Omental fat pad (tissue), 4 donors: ENCODE data around the gene RIPK4. TPM values are rescaled to one million over a fixed set of nuclear protein-coding genes. Genes with fewer than 3 reads are reported as not detected.
"Not testable (repeated sequence)": the region's sequence is repeated elsewhere in the genome, so short reads cannot be mapped to it uniquely, and the experiment has no call there.

Source experiments
- ATAC-seq: fragments of 150-250 bp; one replicate; pipeline ENCODE4 v1.9.1; 2016; ENCODE audit warnings: mild to moderate bottlenecking, moderate library complexity; ENCODE audit not compliant: low FRiP score
- DNase-seq: peaks from one replicate; pipeline ENCODE4 v3.0.0-alpha.2; 2019; ENCODE audit warnings: low spot score
- total RNA-seq, 4 donors: library from RNA; depleted of rRNA; stranded (reverse); fragments of >200 nt; gene quantifications; one replicate each; pipeline ENCODE4 v1.1.0, GENCODE V29; 2016
- TF ChIP-seq, protein P1 (sequence below), 3 donors: fragments of 450-650 bp; IDR thresholded peaks; one replicate each; pipeline ENCODE4 v1.5.1; 2016 to 2017; ENCODE audit warnings: antibody characterized with exemption in 3 of 3, mild to moderate bottlenecking in 3 of 3, moderate library complexity in 2 of 3

The RIPK4 gene
- total RNA-seq, 4 donors from 2014 or later = 2.5 to 17.7 (median 4.9) TPM; not detected in 1

DNA sequence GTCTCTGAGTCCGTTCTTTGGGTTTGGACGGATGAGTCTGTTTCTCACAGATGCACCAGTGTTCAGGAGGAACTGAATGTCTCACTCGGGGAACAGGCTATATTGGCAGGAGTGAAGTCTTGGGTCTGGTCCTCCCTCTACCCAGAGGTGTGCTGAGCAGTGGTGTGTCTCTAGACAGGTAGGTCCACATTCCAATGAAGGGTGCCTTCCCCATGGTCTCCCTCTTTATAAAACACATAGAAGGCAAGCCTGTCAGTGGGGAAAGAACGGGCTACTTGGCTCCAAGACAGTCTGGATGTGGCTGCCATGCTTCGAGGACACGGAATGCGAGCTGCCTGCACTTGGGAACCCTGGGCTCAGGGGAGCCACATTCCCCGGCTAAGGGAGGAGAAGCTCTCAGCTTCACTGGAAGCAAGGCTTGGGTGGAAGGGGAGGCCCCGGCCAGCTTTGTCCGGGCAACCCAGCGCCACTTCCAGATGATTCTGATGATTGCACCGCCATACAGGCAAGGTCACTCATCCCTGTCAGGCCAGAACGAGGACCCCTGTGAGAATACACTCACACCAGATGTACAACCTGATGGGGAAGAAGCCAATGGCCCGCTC, 29.7 kb upstream of the RIPK4 start:
- TF ChIP-seq, protein P1, sequence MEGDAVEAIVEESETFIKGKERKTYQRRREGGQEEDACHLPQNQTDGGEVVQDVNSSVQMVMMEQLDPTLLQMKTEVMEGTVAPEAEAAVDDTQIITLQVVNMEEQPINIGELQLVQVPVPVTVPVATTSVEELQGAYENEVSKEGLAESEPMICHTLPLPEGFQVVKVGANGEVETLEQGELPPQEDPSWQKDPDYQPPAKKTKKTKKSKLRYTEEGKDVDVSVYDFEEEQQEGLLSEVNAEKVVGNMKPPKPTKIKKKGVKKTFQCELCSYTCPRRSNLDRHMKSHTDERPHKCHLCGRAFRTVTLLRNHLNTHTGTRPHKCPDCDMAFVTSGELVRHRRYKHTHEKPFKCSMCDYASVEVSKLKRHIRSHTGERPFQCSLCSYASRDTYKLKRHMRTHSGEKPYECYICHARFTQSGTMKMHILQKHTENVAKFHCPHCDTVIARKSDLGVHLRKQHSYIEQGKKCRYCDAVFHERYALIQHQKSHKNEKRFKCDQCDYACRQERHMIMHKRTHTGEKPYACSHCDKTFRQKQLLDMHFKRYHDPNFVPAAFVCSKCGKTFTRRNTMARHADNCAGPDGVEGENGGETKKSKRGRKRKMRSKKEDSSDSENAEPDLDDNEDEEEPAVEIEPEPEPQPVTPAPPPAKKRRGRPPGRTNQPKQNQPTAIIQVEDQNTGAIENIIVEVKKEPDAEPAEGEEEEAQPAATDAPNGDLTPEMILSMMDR (IDR thresholded peaks at IDR 0.05) = no peak
- DNase-seq (no peak), ATAC-seq (no peak)

DNA sequence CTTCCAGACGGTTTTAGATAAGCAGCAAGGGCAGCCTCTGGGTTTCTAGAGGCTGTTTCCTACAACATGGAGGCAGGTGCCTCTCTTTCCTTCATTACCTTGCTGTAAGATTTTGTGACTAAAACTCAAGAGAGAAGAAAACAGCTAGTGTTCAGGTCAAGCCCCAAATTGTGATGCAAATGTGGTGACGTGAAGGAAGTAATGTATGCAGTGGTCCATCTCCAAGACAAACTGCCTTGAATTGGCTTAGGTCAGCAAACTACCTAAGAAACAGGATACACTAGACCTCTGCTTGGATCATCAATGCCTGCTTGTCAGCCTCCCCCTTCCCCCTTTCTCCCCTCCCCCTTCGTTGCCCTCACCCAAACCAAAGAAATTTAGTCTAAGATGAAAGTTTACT, 28.9 kb upstream of the RIPK4 start:
- ATAC-seq (no peak), DNase-seq (no peak)
- TF ChIP-seq, protein P1 (IDR thresholded peaks at IDR 0.05) = no peak

DNA sequence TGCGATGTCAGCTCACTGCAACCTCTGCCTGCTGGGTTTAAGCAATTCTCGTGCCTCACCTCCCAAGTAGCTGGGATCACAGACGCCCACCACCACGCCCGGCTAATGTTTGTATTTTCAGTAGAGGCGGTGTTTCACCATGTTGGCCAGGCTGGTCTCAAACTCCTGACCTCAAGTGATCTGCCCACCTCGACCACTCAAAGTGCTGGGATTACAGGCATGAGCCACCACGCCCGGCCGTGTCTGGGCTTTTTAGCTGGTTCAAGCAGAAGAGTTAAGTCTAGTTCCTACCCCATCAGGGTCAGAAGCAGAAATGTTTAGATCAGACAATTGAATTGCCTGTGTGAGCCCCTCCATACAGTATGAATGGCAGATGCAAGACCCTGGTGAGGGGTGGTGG, 27.7 kb upstream of the RIPK4 start:
- DNase-seq (no peak), ATAC-seq (no peak)
- TF ChIP-seq, protein P1 (IDR thresholded peaks at IDR 0.05) = no peak

DNA sequence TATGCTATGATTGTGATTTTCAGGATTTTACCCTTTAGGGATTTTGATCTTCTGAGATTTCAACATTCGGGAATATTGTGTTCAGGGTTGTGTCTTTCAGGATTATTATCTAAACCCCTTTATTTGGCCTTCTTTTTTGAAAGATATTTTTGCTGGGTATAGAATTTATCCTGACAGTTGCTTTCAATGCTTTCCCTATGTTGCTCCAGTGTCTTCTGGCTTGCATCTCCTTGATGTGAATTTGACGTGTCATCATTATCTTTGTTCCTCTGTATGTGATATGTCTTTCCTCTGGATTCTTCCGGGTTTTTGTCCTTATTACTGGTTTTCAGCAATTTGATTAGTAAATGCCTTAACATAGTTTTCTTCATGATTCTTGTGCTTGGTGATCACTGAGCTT, 25.9 kb upstream of the RIPK4 start:
- ATAC-seq = no peak
- DNase-seq = no peak
- TF ChIP-seq, protein P1 (IDR thresholded peaks at IDR 0.05) = no peak

DNA sequence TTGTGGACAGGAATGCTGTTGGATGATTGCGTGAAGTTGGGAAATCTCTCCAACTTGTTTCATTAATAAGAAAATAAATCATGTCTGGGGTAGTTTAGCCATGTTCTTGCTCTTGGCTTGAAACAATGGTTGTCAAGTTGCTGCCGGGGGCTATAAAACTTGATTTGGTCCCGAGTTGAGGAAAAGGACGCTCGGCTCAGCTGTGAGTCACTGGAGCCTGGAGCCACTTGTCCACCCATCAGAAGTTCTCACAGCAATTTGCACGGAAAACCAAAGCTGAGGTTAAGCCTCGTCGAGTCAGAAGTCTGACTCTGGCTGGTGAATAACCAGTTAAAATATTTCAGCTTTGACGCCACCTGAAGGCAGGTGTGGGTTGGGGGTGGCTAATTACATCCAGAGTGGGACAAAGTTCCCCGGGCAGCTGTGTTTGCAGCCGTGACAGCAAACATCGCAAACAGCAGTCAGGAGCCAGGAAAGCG, 19.7 kb upstream of the RIPK4 start:
- TF ChIP-seq, protein P1 (IDR thresholded peaks at IDR 0.05) = no peak
- DNase-seq (no peak), ATAC-seq (no peak)

DNA sequence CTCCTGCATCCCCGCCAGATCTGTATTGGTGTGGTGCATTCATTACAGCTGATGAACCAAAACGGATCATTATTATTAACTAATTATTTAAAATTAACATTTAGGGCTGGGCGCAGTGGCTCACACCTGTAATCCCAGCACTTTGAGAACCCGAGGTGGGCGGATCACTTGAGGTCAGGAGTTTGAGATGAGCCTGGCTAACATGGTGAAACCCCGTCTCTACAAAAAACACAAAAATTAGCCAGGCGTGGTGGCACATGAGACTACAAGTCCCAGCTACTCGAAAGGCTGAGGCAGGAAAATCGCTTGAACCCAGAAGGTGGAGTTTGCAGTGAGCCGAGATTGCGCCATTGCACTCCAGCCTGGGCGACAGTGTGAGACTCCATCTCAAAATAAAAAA, 18.4 kb upstream of the RIPK4 start:
- ATAC-seq, DNase-seq: not testable (repeated sequence)

DNA sequence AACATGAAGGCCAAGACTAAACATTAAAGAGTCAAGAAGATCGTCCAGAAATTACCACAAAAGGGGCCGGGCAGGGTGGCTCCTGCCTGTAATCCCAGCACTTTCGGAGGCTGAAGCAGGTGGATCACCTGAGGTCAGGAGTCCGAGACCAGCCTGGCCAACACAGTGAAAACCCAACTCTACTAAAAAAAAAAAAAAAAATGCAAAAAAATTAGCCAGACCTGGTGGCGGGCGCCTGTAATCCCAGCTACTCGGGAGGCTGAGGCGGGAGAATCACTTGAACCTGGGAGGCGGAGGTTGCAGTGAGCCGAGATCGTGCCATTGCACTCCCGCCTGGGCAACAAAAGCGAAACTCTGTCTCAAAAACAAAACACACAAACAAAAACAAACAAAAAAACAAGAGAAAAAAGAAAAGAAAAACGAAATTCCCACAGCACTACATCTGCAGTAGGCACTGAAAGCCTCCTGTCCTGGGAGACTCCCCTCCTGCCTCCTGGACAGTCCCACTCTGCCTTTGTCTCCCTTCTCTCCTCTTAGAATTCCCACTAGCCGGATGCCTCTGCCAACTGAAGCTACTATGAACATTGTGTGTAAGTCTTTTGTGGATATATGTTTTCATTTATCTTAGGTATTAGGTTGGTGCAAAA, 17.7 kb upstream of the RIPK4 start:
- ATAC-seq (no peak), DNase-seq (no peak)
- TF ChIP-seq, protein P1 (IDR thresholded peaks at IDR 0.05) = no peak
